HG03280 (cell line): ENCODE measurements around the gene EEA1.
"Not testable (repeated sequence)": the region's sequence is repeated elsewhere in the genome, so short reads cannot be mapped to it uniquely, and the experiment has no call there.

Experiments used
- ATAC-seq: cut with Tn5 transposase; IDR thresholded peaks from one replicate; pipeline ENCODE4 v1.9.1; 2021; ENCODE audit warnings: mild to moderate bottlenecking, moderate library complexity; ENCODE audit not compliant: unreplicated experiment

Gene EEA1

DNA sequence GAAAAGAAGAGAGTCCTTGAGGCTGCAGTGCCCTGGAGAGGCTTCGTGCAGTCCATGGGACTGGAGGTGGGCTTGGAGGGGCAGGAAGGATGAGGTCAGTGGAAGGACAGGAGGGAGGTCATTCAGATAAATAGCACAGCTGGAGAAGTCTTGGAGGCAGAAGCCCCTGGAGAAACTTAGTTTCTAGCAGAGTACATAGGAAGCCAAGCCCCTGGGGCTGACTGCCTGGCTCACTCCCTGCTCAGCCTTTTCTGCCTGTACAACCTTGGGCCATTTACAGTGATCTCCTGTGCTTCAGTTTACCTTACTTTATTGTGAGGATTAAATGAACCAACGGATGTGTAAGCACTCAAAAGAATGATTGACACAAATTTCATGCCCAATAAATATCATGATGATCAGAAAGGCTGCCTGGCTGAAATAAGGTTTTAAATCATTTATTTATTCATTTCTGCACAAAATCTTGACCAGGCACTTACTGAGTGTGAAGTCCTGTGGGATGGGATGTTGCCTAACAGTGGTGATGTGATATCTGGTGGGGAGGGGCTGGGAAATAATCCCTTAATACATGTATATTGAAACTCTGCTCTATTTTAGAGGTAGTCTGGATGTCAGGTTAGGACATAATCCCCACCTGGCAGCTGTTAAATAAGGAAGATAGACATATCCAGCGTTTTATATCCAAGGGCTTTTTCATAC lies 172.0 kb downstream of the EEA1 start:
- ATAC-seq: no peak

DNA sequence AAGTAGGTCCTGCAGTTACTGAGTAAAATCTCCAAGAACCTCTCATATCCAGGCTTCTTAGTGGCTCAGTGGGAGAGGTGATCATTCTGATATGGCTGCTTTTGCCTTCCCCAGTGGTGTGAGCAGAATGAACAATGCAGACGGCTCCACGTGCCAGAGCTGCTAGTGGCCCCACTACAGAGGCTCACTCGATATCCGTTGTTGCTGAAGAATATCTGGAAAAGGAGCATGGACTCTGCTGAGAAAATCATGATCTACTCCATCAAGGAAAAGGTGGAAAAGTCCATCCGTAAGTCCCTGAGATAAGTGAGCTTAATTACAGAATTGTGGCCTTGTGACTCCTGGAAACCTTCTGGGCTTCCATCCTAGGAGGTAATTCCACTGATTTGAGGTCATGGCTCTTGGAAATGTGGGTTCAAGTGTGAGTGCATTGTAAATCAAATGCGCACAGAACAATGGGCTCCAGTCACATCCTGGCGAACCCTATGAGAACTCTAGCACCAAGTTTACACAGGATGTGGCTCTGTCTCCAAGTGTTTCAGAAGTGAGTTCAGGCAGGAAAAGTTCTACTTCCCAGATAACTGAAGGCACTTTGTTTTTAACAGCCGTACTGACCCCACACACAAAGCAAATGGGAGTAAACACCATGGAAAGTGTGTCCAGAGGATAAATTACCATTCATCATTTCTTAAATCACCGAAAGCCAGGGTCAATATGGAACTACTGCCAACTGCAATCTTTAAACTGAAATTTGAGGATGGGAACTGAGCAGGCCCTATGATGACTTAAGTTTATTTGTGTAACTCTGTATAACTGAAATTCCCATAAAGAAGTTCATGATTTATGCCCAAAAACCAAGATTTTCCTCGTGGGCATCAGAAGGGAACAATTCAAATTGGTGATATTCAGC lies 174.9 kb downstream of the EEA1 start:
- ATAC-seq: no peak

DNA sequence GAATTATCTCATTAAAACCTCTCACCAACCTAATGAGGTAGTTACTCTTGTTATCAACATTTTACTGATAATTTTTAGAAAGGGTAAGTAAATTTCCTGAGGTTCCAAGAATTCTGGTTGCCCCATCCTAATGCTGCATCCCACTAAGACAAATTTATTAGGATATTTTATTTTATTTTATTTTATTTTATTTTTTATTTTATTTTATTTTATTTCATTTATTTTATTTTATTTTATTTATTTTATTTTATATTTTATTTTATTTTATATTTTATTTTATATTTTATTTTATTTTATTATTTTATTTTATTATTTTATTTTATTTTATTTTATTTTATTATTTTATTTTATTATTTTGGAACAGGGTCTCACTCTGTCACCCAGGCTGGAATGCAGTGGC lies 179.4 kb downstream of the EEA1 start:
- not testable (repeated sequence) for ATAC-seq

DNA sequence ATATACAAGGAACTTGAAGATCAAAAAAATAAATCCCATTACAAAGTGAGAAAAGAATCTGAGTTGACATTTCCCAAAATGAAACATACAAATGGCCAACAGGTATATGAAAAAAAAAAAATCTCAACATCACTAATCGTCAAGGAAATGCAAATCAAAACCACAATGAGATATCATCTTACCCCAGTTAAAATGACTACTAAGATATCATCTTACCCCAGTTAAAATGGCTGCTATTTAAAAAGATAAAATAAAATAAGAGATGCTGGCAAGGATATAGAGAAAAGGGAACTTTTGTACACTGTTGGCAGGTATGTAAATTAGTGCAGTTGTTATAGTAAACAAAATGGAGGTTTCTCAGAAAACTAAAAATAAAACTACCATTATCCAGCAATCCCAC lies 181.9 kb downstream of the EEA1 start:
- ATAC-seq: no peak

DNA sequence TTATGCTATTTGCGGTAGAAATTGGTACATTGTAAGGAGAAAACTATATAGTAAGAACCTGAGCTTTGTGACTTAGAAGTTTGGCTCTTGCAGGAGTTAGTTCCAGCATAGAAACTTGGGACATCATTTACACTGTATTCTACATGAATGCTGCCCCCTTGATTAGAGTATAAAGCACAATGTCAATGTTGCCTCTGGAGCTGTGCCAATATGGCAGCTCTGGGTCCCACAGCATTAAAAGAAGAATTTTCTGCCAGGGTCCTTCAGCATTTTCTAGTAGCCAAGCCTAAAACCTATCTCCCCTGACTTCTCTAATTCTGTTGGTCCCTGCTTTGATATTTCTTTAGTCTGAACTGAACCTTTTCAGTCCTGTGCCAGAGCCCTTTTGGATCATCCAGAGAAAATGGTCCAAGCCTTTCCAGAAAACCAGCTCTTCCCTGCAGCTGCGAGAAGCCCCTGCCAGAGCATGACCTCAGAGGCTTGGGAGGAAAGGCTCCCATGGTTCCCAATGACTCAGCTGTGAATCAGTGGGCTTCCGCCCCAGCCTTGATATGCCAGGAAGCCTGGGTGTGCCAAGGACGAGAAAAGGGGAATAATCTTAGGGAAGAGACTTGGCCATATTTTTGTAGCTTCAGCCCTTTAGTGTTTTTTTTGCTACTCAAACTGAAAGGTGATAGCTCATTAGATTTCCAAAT lies 183.1 kb downstream of the EEA1 start:
- no peak for ATAC-seq

DNA sequence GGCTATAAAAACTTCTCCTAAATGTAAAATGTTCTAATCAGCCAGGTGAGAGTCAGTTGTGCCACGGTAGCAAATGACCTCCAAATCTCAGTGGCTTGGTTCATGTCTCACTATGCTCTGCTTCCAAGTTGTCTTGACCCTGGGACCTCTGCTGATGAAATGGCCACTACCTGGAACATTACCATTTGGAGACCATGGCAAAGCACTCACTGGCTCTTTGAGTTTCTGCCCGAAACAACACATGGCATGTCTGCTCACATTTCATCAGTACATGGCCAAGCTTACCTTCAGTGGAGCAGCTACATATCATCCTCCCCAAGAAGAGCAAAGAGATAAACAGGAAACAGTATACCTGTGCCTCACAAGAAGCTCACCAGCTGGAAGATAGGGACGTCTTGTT lies 186.1 kb downstream of the EEA1 start:
- no peak for ATAC-seq

DNA sequence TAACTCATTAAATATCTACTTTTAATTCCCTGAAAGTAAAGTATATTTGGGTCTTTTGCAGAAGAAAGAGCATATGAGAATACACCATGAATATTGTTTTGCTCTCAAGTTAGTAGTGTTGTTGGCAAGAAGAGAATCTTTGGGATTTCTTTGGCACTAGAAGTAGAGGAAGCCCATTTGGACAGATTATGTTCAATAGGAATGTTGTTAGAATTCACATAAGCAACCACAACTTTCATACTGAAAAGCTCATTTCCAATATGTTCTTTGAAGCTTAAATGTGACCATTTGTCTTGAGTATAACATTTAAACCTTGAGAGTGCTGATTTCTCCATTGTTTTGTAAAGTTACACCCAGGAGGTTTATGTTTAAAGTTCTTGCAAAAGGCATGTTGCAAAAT lies 188.7 kb downstream of the EEA1 start:
- ATAC-seq: no peak

DNA sequence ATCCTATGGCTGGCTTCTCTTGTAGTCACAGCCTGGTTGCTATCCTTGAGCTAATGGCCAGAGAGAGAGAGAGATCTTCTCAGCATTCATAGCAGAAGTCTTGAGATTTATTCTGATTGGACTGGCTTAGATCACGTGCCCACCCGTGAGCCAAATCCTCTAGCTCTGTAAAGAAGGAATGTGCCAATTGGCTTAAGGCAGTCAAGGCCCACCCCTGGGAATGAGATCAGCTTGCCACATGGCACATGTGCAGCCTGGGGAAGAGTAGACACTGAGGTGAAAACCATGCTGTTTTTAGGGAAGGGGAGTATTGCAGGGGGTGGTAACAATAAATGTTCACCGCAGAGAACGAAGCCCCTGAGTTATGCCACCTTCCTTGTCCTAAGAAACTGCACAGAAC lies 190.0 kb downstream of the EEA1 start:
- no peak for ATAC-seq

DNA sequence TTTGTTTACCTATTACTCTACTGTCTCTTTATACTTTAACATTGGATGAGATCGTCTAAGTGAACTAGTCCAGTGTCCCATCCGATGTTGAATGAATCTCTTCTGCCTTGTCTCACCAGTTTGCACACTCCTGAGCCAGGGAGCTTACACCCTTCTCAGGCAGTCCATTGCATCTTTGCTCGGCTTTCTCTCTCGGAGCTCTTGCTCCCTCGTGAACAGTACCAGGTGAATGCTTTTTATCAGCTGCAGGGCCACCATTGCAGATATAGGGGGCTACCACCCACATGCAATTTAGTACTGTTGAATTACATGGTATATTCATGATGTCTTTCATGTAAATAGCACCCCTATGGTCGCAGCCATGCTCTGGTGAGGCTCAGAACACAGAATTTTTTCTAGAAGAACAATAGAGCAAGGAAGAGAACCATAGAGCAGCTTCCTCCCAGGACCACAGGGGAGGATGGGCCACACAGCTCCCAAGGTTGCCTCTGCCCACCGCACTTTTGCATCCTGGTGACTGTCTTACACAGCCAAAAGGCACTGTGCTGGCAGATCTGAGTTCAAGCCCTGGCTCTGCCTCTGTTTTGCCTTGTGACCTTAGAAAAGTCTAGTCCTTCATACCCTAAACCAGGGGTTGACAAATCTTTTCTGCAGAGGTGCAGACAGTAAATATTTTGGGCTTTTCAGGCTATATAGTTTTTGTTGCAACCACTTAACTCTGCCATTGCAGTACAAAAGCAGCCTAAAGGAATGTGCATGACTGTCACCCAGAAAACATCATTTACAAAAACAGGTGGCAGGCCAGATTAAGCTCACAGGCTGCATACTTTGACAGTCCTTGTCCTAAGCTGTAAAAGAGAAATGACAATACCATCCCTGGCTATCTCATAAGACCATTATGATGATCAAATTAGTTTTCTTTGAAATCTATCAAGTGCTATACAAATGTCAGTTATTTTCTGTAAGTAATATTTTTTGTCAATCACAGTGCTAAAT lies 190.9 kb downstream of the EEA1 start:
- no peak for ATAC-seq

DNA sequence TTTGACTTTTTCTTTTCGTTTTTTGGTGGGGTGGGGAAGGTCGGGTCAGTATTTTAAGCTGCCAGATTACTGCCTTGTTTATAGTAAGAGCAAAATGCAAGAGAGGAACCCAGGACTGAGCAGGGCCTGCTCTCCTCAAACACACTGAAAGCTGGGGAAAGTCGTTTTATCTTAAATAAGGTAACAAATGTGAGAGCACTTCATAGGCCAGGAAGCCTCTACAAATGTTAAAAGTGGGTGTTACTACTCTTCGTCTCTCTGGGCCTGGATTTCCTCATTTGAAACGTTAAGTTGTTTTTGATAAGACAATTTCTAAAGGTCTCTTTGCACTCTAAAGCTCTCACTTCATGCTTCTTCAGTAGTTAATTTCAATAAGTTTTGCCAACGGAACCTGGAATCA lies 192.5 kb downstream of the EEA1 start:
- ATAC-seq: no peak

DNA sequence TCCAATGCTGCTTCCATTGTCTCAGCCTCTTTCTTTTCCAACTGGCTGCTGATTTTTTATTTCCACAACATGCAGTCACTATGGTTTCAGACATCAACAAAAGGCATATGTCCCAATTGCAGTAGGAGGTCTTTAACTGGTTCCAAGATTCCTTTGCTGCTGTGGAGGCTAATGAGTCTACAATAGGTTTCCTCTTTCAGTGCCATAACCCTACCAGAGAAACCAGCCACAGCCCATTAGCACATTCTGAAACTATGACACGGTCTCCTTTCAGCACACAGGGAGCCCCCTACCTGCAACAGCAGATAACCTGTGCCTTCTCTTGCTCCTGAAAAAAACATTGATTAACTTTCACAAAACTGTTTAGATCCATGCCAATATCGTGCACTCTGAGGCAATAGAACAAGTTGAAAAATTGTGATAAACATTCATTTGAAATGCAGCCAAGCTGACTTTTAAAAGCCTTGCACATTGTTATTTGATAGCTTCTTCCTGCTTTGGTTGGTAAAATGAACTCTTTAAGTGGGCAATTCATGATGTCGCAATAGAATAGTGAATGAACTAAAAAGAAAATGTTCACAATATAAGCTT lies 193.9 kb downstream of the EEA1 start:
- no peak for ATAC-seq

DNA sequence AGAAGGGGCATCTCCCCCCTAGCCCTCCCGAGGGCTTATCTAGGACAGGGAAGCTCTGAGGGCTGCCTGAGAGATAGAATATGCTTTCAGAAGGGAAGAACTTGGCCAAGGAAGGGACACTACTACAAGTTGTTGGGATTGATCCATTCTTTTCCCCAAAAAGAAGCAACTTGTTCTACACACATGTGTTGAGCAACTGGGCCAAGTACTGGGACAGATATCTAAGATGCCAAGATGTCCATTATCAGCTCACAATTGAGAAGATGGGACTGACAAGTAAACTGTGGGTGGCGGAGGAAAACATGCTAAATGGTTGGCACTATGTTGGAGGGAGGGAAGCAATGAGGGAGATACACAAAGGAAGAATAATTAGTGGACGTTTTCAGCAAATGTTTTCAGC lies 195.4 kb downstream of the EEA1 start:
- ATAC-seq: no peak

DNA sequence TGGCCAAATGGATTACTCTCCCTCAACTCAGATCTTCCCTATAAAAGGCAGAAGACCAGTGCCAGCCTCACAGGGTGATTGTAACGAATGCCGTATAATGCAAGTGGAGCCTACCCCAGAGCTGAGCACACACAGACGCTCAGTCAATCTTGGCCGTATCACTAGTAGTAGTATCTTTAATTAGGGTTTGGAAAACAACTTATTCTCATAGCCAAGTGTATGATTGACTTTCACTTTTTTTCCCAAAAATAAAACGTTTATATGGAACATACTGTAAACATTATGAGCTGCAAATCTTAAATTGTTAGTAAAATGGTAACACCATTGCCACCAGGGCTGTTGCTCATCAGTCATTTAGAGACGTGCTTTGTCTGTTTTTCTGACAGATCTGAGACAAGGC lies 195.9 kb downstream of the EEA1 start:
- ATAC-seq: no peak

DNA sequence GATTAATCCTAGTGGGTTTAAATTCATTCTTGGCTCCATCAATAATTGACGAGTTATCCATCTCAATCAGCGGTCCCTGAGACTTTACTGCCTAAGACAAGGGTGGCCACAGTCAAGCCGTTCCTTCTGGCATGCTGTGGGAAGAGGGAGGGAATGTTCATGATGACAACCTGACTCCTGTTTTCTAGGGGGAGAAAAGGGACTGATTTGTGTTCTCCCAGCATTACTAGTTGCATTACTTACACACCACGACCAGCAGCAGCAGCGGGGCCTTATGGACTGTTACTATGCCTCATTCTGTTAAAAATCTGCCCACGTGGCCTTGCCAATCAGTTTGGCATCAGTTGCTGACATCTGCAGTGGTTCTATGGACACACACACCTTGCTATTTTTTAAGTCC lies 196.4 kb downstream of the EEA1 start:
- no peak for ATAC-seq

DNA sequence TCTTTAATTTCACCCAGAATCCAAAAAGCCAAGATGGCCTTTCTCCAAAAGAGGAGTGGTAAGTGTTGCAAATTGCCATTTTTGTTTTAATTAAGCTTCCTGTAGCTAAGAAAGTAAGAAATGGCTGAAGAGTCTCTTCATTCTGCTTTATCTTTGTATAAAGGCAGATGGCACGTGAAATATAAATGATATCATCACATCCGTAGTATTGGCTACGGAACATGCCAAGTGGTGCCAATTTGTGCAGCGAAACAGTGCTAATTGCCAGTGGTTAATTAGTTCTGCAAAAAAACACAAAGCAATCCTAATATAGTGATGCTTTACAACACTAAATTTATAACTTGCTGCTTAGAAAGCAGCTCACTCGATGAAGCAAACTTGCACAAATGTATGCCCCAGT lies 196.9 kb downstream of the EEA1 start:
- no peak for ATAC-seq

DNA sequence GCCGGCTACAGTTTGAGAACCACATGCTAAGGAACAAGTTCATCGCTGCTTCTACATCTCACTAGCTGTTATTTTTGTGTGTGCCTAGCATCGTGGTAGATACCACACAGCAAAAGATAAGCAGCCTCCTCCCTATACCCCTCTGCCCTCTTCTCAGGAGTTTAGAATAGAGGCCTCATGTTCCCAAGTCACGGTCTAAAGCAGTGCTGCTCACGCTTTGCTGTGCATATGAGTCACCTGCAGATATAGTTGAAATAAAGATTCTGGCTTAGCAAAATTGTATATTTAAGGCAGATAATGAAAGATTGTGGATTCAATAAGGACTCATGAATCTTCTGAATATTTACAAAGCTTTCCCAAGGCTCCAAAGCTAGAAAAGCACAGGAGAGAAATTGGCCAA lies 198.3 kb downstream of the EEA1 start:
- no peak for ATAC-seq

DNA sequence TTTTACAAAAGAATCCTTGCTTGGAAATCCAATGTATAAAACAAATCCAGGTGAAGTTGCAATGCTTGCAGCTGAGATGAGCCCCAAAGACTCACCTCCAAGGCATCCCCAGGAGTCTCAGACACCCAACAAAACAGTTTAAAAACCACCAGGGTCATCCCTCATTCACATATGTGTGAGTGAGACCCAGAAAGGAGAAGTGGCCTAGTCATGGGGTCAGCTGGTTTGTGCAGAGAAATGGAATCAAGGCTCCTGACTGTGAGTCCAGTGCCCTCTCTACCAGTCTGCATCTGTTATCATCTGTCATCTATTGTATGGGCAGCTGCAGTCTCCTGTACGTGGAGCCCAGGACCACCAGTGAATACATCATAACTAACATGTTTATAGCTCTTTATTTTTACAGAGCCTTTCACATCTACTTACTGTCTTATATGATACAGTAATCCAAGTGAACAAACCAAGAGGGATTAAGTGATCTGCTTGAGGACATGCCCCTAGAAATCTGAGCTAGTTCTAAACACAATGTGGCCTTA lies 199.3 kb downstream of the EEA1 start:
- ATAC-seq: no peak

DNA sequence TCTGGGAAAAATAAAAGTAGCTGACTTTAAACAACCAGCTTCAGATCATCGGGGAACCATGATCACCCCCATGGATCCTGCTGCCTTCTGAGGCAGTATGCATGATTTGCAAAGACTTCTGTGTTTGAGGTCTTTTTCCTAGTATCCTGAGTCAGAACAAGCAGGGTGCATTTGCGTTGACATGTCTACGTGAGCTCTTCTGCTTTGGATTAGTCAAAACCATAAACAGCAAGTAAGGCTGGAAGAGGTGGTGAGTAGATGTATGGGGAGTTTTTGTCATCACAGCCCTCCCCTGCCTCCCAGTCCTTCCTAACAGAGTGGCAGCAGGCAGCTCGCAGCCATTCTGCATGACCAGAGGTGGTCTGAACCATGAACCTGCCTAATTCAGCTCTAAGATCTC lies 202.2 kb downstream of the EEA1 start:
- ATAC-seq: no peak

DNA sequence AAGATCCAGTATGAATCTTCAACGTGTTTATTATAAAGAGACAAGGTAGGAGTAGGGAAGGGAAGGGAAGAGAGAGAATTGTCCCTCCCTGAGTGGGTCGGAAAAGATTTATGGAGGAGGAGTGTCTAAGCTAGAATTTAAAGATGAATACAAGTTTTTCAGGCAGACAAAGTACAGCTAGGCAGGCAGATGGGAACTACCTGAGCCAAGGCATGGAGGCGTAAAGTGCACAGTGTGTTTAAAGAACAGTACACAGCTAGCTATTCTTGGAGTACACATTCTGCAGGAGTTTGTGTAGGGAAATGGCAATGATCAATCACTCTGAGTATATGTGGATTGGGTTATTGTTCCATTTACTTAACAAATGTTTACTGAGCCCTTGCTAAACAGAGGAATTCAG lies 206.2 kb downstream of the EEA1 start:
- no peak for ATAC-seq

DNA sequence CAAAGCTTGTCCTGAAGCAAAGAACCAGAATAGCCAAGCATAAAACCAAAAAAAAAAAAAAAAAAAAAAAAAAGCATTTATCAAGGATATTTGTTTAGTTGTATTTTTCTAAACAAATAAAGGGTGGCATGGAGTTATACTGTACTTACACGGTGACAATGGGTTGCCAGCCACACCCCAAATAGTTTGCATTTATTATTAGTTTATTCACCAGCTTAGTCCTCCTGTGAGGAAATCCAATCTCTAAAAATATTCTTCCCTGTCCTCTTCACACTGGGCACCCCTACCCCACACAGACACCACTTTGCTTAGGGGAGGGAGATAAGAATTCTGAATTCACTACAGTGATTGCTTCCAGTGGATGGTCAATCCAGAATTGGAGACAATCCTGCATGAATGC lies 207.4 kb downstream of the EEA1 start:
- no peak for ATAC-seq
